SH-SY5Y (cell line): ENCODE data around the gene GRK6.

Source experiments
- GATA2 ChIP-seq: IDR thresholded peaks from 2 replicates; pipeline ENCODE4 v1.6.1; 2011; ENCODE audit warnings: mild to moderate bottlenecking, low read depth, low read length
- GATA3 ChIP-seq: IDR thresholded peaks from 2 replicates; pipeline ENCODE4 v1.6.1; 2011; ENCODE audit warnings: low read depth, mild to moderate bottlenecking, low read length, moderate library complexity

GRCh38 chr5:177433658-177434217 is 7.3 kb downstream of the GRK6 start:
- TF ChIP-seq GATA2 (no peak), GATA3 (no peak)
